Measurements from ENCODE around the gene CLK4. TPM values are rescaled to one million over a fixed set of nuclear protein-coding genes. Genes with fewer than 3 reads are reported as not detected.
"Not testable (repeated sequence)": the region's sequence is repeated elsewhere in the genome, so short reads cannot be mapped to it uniquely, and the experiment has no call there.

Gene CLK4
- total RNA-seq, 1 donor, result 30.8 TPM

DNA sequence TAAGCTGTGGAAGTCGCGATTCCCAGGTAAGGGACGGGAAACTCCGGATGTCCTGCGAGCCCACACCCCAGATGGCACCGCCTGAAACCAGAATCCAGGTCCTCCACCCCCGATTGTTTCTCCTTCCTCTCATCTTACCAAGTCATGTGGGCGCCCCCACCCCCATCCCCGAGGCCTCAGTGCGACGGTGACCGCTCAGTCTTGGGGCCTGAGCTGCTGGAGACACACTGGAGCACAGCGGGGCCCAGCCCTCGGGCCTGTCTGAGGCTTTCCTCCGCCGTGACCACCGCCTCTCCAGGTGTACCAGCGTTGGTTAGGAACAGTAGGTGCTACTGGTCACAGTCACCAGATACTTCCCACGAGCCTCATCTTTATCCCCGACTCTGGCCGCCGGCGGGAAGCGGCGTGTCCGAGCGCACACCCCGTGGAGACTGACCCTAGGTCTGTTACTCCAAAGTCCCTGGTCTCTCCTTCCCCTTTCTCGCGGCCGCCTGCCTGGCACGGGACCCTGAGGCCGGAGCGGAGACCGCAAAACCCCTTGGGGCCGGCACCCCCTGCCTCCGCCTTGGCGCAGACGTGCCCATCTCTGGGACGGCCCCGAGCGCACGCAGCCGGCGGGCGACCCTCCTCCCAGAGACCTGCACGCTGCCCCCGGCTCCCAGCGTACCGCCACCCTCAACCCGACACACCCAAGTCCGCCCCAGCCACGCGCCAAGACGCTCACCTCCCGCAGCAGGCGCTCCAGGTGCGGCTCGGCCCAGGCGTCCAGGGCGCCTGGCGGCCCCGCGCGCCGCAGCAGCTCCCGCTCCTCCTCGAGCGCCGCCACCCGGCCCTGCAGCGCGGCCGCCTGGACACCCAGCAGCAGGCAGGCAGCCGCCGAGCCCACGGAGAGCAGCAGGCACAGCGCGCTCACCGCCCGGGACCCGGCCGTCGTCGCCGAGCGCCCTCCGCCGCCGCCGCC lies 37.4 kb downstream of the CLK4 start:
- no peak for DNase-seq (ENCODE audit: low read depth)
- peak overlapping the region; percentile 52 for H3K4me3 ChIP-seq (ENCODE audit: low read depth, low read length)
- TF ChIP-seq, protein P1, sequence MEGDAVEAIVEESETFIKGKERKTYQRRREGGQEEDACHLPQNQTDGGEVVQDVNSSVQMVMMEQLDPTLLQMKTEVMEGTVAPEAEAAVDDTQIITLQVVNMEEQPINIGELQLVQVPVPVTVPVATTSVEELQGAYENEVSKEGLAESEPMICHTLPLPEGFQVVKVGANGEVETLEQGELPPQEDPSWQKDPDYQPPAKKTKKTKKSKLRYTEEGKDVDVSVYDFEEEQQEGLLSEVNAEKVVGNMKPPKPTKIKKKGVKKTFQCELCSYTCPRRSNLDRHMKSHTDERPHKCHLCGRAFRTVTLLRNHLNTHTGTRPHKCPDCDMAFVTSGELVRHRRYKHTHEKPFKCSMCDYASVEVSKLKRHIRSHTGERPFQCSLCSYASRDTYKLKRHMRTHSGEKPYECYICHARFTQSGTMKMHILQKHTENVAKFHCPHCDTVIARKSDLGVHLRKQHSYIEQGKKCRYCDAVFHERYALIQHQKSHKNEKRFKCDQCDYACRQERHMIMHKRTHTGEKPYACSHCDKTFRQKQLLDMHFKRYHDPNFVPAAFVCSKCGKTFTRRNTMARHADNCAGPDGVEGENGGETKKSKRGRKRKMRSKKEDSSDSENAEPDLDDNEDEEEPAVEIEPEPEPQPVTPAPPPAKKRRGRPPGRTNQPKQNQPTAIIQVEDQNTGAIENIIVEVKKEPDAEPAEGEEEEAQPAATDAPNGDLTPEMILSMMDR (IDR thresholded peaks at IDR 0.05; ENCODE audit: insufficient read depth, low read length), result no peak

DNA sequence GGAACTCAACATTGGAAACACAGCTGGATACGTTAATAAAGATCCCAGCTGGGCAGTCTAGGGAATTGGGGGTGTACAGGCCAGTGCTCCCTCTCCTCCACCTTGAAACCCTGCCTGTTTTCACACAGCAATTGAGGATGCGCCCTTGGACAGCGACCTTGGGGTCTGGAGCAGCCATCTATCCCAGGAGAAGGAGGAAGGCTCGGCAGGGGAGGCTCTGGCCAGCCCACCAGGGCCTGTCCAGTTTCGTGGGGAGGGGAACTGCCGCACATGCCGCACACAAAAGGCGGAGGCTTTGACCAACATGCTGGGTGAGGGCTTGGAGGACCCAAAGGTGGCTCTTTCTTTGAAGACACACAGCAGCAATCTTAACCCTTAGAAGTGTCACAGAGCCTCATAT lies 38.1 kb downstream of the CLK4 start:
- TF ChIP-seq, protein P1 (IDR thresholded peaks at IDR 0.05; ENCODE audit: insufficient read depth, low read length), result no peak
- H3K4me3 ChIP-seq (ENCODE audit: low read depth, low read length), result no peak overlapping the region
- DNase-seq (ENCODE audit: low read depth), result no peak

DNA sequence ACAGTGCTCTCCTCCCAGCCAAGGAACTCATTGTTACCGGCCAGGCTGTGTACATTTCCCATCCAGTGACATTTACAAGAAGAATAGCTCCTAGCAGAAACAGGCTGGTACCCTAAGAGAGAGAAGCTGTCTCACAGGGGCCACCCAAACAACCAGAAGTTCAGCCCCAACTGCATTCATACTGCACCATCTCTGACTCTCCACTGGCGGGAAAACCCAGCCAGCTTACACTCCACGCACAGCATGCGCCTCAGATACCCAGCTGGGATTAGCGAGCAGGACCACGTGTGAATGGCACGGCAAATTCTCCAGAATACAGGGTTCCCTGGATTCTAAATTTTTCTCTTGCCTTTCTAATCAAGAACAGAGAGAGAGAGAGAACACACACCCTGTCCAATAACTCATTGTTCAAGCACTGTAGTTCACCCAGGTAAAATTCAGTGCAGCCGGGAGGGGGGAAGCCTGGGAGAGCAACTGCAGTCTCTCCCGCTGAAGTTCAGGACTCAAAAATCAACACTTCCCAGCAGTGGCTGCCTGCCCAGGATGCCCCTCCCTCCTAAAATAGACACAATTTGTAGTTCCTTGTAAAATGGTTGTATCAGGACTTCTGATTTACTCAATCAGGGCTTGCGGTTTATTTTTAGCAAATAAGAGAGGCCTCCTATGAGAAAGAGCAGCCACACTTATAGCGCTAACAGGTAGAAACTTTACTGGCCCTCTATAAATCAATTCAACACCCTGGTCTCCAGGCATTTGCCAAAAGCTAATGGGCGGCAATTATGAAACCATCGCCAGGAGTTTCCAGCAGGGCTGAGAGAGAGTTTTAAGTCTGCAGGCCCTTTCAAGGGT lies 38.9 kb downstream of the CLK4 start:
- no peak for DNase-seq (ENCODE audit: low read depth)
- no peak overlapping the region for H3K4me3 ChIP-seq (ENCODE audit: low read depth, low read length)
- TF ChIP-seq, protein P1 (IDR thresholded peaks at IDR 0.05; ENCODE audit: insufficient read depth, low read length), result no peak

DNA sequence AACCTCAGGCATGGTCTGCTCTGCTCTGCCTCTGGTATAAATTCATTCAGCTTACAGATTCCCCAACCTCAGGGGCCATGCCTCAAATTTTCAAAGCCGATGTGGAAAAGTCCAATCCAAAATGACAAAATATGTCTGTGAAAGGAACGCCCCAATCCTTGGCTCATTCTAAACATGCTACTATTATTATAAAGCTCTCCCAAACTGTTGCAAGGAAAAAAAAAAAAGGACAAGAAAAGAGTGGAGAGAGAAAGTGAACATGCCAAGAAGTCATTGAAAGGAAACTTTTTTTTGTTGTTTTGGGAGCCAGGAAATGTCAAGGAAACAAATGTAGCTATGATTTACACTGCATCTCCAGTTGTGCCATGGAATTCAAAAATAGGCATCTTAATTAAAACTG lies 40.5 kb downstream of the CLK4 start:
- TF ChIP-seq, protein P1 (IDR thresholded peaks at IDR 0.05; ENCODE audit: insufficient read depth, low read length), result no peak
- no peak for DNase-seq (ENCODE audit: low read depth)
- H3K4me3 ChIP-seq (ENCODE audit: low read depth, low read length), result no peak overlapping the region

- peak; percentile 19 for DNase-seq (ENCODE audit: low read depth)
- H3K4me3 ChIP-seq (ENCODE audit: low read depth, low read length), result not testable (repeated sequence)
Observed at GRCh38 chr5:178585421-178585820, 41.4 kb downstream of the CLK4 start.

DNA sequence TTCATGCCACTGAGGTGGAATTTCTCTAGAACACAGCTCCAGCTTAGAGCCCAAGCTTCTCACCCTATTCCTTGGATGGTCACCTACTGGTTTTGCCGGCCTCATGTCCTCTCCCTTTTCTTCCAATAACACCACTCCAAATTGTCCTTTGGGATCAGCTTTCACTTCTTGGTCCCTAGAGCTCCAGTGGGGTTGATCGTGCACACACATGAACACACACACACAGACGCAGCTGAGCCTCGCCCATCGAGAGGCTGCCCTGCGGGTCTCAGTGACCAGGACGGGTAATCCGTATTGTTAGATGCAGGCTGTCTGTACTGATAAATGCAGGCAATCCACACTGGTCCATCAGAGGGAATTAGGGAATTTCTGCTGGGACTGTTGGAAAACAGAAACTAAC lies 43.6 kb downstream of the CLK4 start:
- H3K4me3 ChIP-seq (ENCODE audit: low read depth, low read length), result no peak overlapping the region
- no peak for DNase-seq (ENCODE audit: low read depth)
- TF ChIP-seq, protein P1 (IDR thresholded peaks at IDR 0.05; ENCODE audit: insufficient read depth, low read length), result no peak

GRCh38 chr5:178582291-178582690 lies 44.6 kb downstream of the CLK4 start:
- DNase-seq (ENCODE audit: low read depth), result no peak
- TF ChIP-seq, protein P1 (IDR thresholded peaks at IDR 0.05; ENCODE audit: insufficient read depth, low read length), result no peak
- no peak overlapping the region for H3K4me3 ChIP-seq (ENCODE audit: low read depth, low read length)

All from fibroblast of the aortic adventitia (primary cell).